Activated CD8-positive, alpha-beta memory T cell treated with anti-CD3 and anti-CD28 coated beads for 1 hour (primary cell): ENCODE measurements around the gene DIRAS3.
"Not testable (repeated sequence)": the region's sequence is repeated elsewhere in the genome, so short reads cannot be mapped to it uniquely, and the experiment has no call there.

Experiments
- DNase-seq, 2 donors: peaks; one replicate each; pipeline ENCODE4 v3.0.0-alpha.2; 2020; ENCODE audit warnings: low read depth in 1 of 2; ENCODE audit errors: extremely low read depth in 1 of 2

Gene DIRAS3

DNA sequence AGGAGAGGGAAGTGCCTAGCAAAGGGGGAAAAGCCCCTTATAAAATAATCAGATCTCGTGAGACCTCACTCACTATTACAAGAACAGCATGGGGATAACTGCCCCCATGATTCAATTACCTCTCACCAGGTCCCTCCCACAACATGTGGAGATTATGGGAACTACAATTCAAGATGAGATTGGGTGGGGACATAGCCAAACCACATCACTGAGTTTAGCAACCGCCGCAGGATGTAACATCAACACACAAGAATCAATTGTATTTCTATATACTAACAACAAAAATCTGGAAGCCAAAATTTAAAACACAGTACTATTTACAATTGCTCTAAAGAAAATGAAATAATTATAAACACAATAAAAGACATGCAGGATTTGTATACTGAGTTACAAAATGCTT is 21.9 kb downstream of the DIRAS3 start:
- no peak for DNase-seq

DNA sequence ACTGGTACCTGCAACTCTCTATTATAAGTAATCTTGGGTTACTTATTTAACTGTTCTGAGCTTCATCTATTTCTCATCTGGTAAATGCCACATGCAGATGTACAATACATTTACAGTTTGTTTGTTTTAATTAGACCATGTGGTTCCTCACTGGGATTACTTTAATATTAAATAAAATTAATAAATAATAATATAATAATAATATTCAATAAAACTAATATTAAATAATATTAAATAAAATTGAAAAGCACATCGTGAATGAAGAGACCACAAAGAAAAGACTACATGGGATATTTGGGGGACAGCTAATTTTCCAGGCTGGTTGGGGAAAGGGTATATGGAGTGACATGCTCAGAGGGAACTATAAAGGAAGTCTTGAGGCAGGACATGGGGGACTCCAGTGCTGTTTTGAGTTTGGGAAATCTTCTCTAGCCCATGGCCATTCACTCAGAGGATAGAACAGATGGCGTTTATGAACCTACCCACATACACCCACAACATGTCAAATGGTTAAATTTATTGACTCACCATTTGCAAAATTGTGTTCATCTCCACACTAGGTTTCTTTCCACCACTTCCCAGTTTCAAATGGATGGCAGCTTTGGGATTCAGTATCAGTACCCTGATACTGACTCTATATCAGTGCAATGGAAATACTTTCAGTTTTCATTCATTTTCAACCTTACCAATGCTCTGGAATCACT is 25.6 kb downstream of the DIRAS3 start:
- no peak for DNase-seq

- no peak for DNase-seq
Observed at GRCh38 chr1:68016381-68016780, 34.0 kb downstream of the DIRAS3 start.

DNA sequence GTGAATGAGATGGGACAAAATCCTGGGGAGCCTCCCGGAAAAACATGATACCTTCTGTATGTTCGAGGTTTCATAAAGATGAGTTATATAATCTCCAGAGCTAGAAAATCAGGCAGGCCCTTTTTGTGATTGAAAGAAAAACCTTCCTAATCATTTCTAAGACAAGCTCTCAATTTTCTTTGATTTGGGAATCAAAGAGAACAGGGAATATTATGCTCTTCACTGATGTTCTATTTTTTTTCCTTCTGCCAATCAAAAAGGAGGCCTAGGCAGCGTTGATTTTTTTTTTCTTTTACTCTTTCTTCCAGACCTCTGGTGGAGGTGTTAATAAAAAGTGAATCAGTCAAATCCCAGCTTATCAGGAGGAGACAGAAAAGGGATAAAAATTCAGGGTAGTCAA is 34.5 kb downstream of the DIRAS3 start:
- DNase-seq = no peak

DNA sequence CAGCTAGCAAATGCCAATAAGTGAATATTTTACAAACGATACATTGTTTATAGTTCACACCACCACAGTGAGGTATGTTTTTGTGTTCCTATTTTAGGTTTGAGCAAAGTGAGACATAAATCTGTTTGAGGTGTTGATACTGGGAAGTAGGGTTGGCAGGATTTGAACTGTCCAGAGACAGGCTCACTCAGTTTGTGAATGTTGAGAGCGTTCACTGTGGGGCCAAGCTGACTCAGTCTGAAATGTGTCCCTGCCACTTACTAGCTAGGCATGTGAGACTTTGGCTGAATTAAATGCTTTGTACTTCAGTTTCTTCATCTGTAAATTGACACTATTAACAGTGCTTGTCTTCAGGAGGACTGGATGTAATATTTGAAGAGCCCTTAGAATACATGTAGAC is 35.1 kb downstream of the DIRAS3 start:
- no peak for DNase-seq

DNA sequence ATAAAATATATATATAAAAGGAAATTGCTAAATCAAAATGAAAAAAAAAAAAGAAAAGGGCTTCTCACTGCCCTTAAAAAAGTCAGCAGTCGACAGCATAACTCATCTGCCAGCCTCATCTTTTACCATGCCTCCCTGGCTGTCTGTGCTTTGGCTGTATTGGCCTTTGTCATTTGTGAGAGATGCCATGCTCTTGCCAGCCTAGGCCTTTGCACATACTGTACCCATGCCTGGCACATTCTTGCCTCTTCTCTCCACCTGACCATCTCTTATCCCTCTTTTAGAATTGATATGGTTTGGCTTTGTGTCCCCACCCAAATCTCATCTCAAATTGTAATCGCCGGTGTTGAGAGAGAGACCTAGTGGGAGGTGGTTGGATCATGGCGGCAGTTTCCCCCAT is 37.1 kb downstream of the DIRAS3 start:
- DNase-seq = no peak

- no peak for DNase-seq
Observed at GRCh38 chr1:68011657-68012375, 38.6 kb downstream of the DIRAS3 start.

- no peak for DNase-seq
Observed at GRCh38 chr1:68010543-68010942, 39.9 kb downstream of the DIRAS3 start.

DNA sequence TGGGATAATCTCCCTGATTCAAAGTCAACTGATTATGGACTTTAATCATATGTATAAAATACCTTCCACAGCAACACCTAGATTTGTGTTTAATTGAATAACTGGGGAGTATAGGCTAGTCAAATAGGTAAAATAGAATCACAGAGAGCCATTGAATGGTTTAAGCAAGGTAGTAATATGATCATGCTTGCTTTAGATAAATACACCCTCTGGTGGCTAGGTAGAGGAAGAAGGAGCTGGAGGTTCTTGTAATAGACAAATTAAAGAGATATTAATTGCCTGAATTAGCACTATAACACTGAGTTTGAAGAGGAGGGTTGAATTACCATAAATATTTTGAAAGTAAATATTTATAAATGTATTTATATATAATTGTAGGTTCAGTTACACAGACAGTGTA is 40.3 kb downstream of the DIRAS3 start:
- DNase-seq = no peak

GRCh38 chr1:68003626-68004025 is 46.8 kb downstream of the DIRAS3 start:
- DNase-seq = not testable (repeated sequence)

DNA sequence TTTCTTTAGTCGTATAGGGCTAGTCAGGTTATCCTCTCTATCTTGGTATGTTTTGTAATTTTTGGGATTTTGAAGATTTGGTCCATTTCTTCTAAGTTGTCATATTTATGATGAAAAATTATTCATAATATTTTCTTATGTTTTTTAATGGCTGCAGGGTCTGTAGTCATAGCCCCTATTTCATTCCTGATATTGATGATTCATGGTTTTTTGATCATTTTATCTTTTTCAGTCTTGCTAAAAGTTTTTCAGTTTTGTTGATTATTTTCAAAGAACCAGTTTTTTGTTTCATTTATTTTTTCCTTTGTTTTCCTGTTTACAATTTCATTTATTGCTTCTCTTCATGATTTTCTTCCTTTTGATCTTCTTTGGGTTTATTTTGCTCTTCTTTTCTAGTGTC is 50.2 kb downstream of the DIRAS3 start:
- DNase-seq = no peak

DNA sequence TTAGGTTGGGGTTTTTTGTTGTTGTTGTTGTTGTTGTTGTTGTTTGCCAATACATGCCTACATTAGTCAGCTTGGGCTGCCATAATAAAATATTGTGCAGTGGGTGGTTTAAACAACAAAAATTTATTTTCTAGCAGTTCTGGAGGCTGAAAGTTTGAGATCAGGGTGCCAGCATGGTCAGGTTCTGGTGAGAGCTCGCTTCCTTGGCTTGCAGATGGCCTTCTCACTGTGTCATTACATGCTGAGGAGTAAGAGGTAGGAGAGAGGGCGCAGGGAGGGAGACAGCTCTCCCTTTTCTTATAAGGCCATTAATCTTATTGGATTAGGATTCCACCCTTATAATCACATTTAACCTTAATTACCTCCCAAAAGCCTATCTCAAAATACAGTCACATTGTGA is 52.7 kb downstream of the DIRAS3 start:
- DNase-seq = no peak
